T-cell (primary cell): ENCODE results near the gene MARCHF9. TPM values are rescaled to one million over a fixed set of nuclear protein-coding genes. Genes with fewer than 3 reads are reported as not detected.

ENCODE experiments used
- ATAC-seq, 4 experiments: fragments of 200-7000 bp in 3 of 4; fragments of 150-1000 bp in 1 of 4; cut with Tn5 transposase; replicated peaks in 1 of 4; 1 replicate in 3 of 4; 2 replicates in 1 of 4; pipeline ENCODE4 v1.10.0; 2021; ENCODE audit warnings: moderate library complexity in 3 of 4, mild to moderate bottlenecking in 2 of 4, moderate number of reproducible peaks in 1 of 4
- CTCF ChIA-PET, 2 donors: fragments of 300-600 bp; sonication (Branson Sonifier 250); formaldehyde crosslinking; loops; one replicate each; lab custom pipeline; 2022; ENCODE audit warnings: antibody characterized with exemption in 2 of 2; lab: Charles Lee
- POLR2A ChIA-PET, 2 donors: fragments of 300-600 bp; sonication (Branson Sonifier 250); formaldehyde crosslinking; loops; one replicate each; lab custom pipeline; 2022; ENCODE audit warnings: antibody characterized with exemption in 2 of 2; lab: Charles Lee
- DNase-seq, 35 experiments: peaks; one replicate each; pipeline versions ENCODE4 v3.0.0 to v3.0.0-alpha.2; 2013 to 2023
- H3K27ac ChIP-seq: one replicate; pipeline ENCODE4 v1.5.1; 2013; ENCODE audit warnings: low read length
- H3K27me3 ChIP-seq, 2 experiments: replicated peaks in 1 of 2; 1 replicate in 1 of 2; 2 replicates in 1 of 2; pipeline versions ENCODE4 v1.6.1 to v1.7.0; 2013; ENCODE audit warnings: low read length in 1 of 2, mixed read lengths in 1 of 2; ENCODE audit not compliant: control insufficient read depth in 2 of 2, insufficient read depth in 2 of 2; ENCODE audit errors: extremely low read depth in 1 of 2
- H3K36me3 ChIP-seq, 2 donors: 1 replicate in 1 of 2; 2 replicates in 1 of 2; pipeline versions ENCODE4 v1.6.1 to v1.7.0; 2013; ENCODE audit warnings: low read length in 1 of 2; ENCODE audit not compliant: control insufficient read depth in 2 of 2, insufficient read depth in 1 of 2; ENCODE audit errors: extremely low read depth in 1 of 2
- H3K4me1 ChIP-seq, 2 experiments: 1 replicate in 1 of 2; 2 replicates in 1 of 2; pipeline versions ENCODE4 v1.6.1 to v1.7.0; 2013; ENCODE audit warnings: low read length in 2 of 2, mixed read lengths in 1 of 2; ENCODE audit not compliant: insufficient read depth in 2 of 2, control insufficient read depth in 1 of 2; ENCODE audit errors: extremely low read depth in 1 of 2
- H3K4me3 ChIP-seq, 2 donors: 1 replicate in 1 of 2; 2 replicates in 1 of 2; pipeline versions ENCODE4 v1.5.1 to v1.7.0; 2013; ENCODE audit warnings: mild to moderate bottlenecking in 2 of 2, low read length in 1 of 2, moderate library complexity in 1 of 2; ENCODE audit not compliant: control insufficient read depth in 1 of 2; ENCODE audit errors: extremely low read depth in 1 of 2
- H3K9me3 ChIP-seq: 2 replicates; pipeline ENCODE4 v1.7.0; 2013
- H3K27ac Mint-ChIP-seq, 2 donors: one replicate each; pipeline ENCODE4 v1.8.0; 2020 to 2021; ENCODE audit warnings: mild to moderate bottlenecking in 2 of 2, mixed read lengths in 2 of 2
- H3K27me3 Mint-ChIP-seq, 2 donors: one replicate each; pipeline ENCODE4 v1.8.0; 2021 to 2022; ENCODE audit warnings: mixed read lengths in 2 of 2
- H3K36me3 Mint-ChIP-seq: one replicate; pipeline ENCODE4 v1.8.0; 2021; ENCODE audit warnings: mixed read lengths
- H3K4me1 Mint-ChIP-seq, 3 donors: one replicate each; pipeline ENCODE4 v1.8.0; 2020 to 2022; ENCODE audit warnings: mixed read lengths in 3 of 3, mild to moderate bottlenecking in 1 of 3
- H3K4me3 Mint-ChIP-seq, 3 donors: one replicate each; pipeline ENCODE4 v1.8.0; 2020 to 2022; ENCODE audit warnings: mild to moderate bottlenecking in 3 of 3, mixed read lengths in 3 of 3, moderate library complexity in 3 of 3
- H3K9me3 Mint-ChIP-seq, 3 donors: one replicate each; pipeline ENCODE4 v1.8.0; 2020 to 2022; ENCODE audit warnings: mixed read lengths in 3 of 3
- WGBS: methylation state at CpG from one replicate; pipeline ENCODE4 v1.1.5; 2013; ENCODE audit warnings: missing lambda C conversion rate; ENCODE audit not compliant: insufficient coverage; 5-methylcytosine and 5-hydroxymethylcytosine counted together
- total RNA-seq, 35 experiments: library from RNA in 6 of 35; stranded (reverse) in 6 of 35; fragments of 120-200 nt in 1 of 35; gene quantifications; one replicate each; pipeline versions ENCODE4 v1.2.1 to v1.2.4 and lab custom pipeline; 2013 to 2026

MARCHF9 gene
- total RNA-seq, 5 donors from 2014 or later (not counting 1 experiment from before 2014, with no cell fraction given) = 45.4 to 72.9 (median 71.7) TPM

DNA sequence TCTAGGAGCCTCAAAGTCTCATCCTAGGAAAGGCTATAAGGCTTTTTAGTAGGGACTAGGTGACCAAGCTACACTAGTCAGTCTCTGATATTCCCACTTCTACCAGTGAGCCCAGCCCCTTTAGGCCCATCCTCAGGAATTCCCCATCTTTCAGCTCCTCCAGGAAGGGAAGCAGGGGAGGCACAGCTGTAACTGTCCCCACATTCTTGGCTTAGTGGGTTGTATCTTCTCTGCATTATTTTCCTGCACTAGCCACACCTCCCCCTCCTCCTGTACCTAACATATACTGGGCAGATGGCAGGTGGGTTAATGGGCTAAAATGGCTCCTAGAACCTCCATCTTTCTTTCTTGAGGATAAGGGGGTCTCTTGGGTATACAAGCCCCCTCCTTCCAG is 12.4 kb downstream of the MARCHF9 start:
- Histone ChIP-seq H3K27ac (no peak overlapping the region), H3K27me3 (peaks cover 19 to 35% of the 10 kb centered on the region in 2 experiments), H3K4me3 (no peak overlapping the region), H3K36me3 (peaks cover 3 to 6% of the 10 kb centered on the region in 2 donors), H3K4me1 (peaks cover 17 to 42% of the 10 kb centered on the region in 2 experiments), H3K9me3 (no peaks in the 10 kb centered on the region)
- DNase-seq (no peak), ATAC-seq (no peak)
- CTCF ChIA-PET = interaction anchor here (0.6 to 2.3 kb wide), 4 partner anchors 10 to 131 kb away, joined by 3 to 7 read pairs (median 3); partner anchors contain the start of gene TSFM (in 1 of the 2)
- Mint-ChIP-seq H3K27ac (no peak overlapping the region), H3K4me3 (peak overlapping the region in 1 of 3 donors; percentile 86), H3K36me3 (peaks cover 7% of the 10 kb centered on the region), H3K9me3 (no peaks in the 10 kb centered on the region), H3K4me1 (peaks cover 31 to 43% (median 37%) of the 10 kb centered on the region in 3 donors), H3K27me3 (peaks cover 16 to 36% of the 10 kb centered on the region in 2 donors)
- POLR2A ChIA-PET = interaction anchor here in 1 of 2 donors (1.3 kb wide), 1 partner anchor 11 kb away, joined by 4 read pairs; no protein-coding TSS in a partner anchor

DNA sequence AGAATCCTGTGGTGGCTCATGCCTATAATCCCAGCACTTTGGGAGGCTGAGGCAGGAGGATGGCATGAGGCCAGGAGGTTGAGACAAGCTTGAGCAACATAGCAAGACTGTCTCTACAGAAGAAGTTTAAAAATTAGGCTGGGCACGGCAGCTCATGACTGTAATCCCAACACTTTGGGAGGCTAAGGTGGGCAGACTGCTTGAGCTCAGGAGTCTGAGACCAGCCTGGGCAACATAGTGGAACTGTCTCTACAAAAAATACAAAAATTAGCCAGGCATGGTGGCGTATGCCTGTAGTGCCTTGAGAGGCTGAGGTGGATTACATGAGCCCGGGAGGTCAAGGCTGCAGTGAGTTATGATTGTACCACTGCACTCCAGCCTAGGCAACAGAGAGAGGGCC is 13.0 kb downstream of the MARCHF9 start:
- no peak for DNase-seq
- Histone ChIP-seq H3K9me3 (no peaks in the 10 kb centered on the region), H3K4me3 (no peak overlapping the region), H3K27me3 (peaks cover 19 to 35% of the 10 kb centered on the region in 2 experiments), H3K36me3 (peaks cover 3 to 6% of the 10 kb centered on the region in 2 donors), H3K27ac (no peak overlapping the region), H3K4me1 (peaks cover 18 to 47% of the 10 kb centered on the region in 2 experiments)
- H3K9me3 Mint-ChIP-seq = no peaks in the 10 kb centered on the region
- no peak overlapping the region for H3K27ac Mint-ChIP-seq
- H3K4me3 Mint-ChIP-seq = no peak overlapping the region
- POLR2A ChIA-PET = interaction anchor here in 1 of 2 donors (1.3 kb wide), 1 partner anchor 11 kb away, joined by 4 read pairs; no protein-coding TSS in a partner anchor
- peaks cover 31 to 44% (median 39%) of the 10 kb centered on the region in 3 donors for H3K4me1 Mint-ChIP-seq
- H3K27me3 Mint-ChIP-seq = peaks cover 16 to 36% of the 10 kb centered on the region in 2 donors
- ATAC-seq = no peak
- peaks cover 7% of the 10 kb centered on the region for H3K36me3 Mint-ChIP-seq
- 100% methylated on average over 1 of the region's 3 CpGs for WGBS
- CTCF ChIA-PET = interaction anchor here (0.8 to 2.3 kb wide), 2 partner anchors 11 to 15 kb away, joined by 3 to 7 read pairs; partner anchors contain the start of gene TSFM (in 1 of the 2)

DNA sequence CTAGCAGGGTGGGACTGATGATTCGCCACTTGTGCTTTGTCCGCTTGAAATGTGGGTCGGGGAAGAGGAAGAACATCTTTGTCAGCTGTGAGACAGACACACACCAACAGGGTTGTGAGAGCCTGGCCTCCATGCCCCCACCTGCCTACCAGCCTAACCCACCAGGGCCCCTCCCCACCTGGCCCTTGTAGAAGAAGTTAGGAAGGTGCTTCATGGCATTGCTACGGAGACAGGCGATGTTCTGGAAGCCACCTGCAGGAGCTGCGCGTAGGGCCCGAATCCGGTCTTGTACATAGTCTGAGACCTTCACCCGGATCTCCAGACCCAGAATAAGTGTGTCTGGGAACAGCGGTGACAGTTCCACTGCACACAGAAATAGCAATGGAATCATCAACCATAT is 14.7 kb downstream of the MARCHF9 start:
- CTCF ChIA-PET = no interaction called here
- DNase-seq = no peak
- Mint-ChIP-seq H3K36me3 (peaks cover 7% of the 10 kb centered on the region), H3K27ac (no peak overlapping the region), H3K9me3 (no peaks in the 10 kb centered on the region), H3K4me3 (peak overlapping the region in 2 of 3 donors; percentile 11 to 25), H3K27me3 (peaks cover 7 to 24% of the 10 kb centered on the region in 2 donors), H3K4me1 (peaks cover 30 to 40% (median 40%) of the 10 kb centered on the region in 3 donors)
- POLR2A ChIA-PET = no interaction called here
- no peak overlapping the region for H3K4me3 ChIP-seq
- no peaks in the 10 kb centered on the region for H3K9me3 ChIP-seq
- H3K4me1 ChIP-seq = peaks cover 18 to 49% of the 10 kb centered on the region in 2 experiments
- no peak for ATAC-seq
- H3K27ac ChIP-seq = no peak overlapping the region
- H3K36me3 ChIP-seq = peaks cover 3 to 6% of the 10 kb centered on the region in 2 donors
- 100% methylated on average over 3 of the region's 11 CpGs for WGBS
- peaks cover 16 to 28% of the 10 kb centered on the region in 2 experiments for H3K27me3 ChIP-seq

DNA sequence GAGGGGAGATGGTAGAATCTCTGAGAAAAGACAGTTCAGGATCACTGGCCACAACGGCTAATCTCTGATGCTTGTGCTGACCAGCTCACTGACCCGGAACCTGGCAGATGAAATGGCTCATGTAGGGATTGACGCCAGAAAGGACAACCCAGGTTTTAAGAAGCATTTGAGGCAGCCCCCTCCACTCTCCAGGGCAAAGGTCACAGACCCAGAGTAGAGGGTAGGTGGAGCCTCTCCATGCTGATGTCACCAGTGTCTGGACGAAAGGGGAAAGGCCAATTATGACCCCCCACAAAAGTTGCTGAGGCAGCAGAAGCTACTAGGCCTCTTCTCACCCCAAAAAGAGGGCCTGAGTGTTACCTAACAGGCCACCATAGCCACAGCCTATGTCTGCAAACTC is 15.8 kb downstream of the MARCHF9 start:
- H3K9me3 Mint-ChIP-seq = no peaks in the 10 kb centered on the region
- no peak overlapping the region for H3K27ac ChIP-seq
- DNase-seq = no peak
- H3K36me3 Mint-ChIP-seq = peaks cover 10% of the 10 kb centered on the region
- peak overlapping the region; percentile 31 to 34 for H3K27ac Mint-ChIP-seq
- CTCF ChIA-PET = interaction anchor here in 1 of 2 donors (0.7 kb wide), 1 partner anchor 14 kb away, joined by 3 read pairs; no protein-coding TSS in a partner anchor
- POLR2A ChIA-PET = no interaction called here
- peak overlapping the region; percentile 25 to 95 (median 56) for H3K4me3 Mint-ChIP-seq
- peaks cover 14 to 16% of the 10 kb centered on the region in 2 experiments for H3K27me3 ChIP-seq
- peaks cover 4 to 6% of the 10 kb centered on the region in 2 donors for H3K36me3 ChIP-seq
- peaks cover 15 to 38% of the 10 kb centered on the region in 2 experiments for H3K4me1 ChIP-seq
- peaks cover 7 to 15% of the 10 kb centered on the region in 2 donors for H3K27me3 Mint-ChIP-seq
- 100% methylated on average over 2 of the region's 4 CpGs for WGBS
- peaks cover 20 to 31% (median 29%) of the 10 kb centered on the region in 3 donors for H3K4me1 Mint-ChIP-seq
- no peak for ATAC-seq
- no peaks in the 10 kb centered on the region for H3K9me3 ChIP-seq
- H3K4me3 ChIP-seq = no peak overlapping the region

DNA sequence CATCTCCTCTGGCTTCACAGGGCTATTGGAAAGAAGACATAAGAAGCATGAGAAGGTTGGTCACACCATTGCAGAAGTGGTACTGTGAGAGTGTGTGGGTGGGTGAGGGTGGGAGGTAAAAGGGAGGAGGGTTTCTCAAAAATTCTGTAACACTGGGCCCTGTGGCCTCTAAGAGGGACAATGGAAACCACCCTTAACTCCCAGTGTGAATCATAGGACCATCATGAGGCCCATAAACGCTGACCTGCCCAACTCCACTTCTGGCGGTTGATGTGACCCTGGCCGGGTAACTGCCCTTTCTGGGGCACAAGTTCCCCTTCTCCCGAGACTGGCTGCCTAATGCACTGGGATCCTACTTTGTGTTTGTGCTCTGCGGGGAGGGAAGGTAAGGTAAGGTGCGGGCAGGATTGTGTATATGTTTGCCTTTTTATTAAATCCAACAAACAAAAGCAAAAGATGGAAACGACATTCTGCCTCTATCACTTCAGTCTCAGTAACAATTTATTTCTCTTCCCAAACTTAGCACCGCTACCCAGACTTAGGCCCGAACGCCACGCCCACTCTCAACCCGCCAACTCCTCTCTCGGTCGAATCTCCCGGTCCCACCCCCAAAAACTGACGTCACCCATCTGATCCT is 16.5 kb downstream of the MARCHF9 start:
- Histone ChIP-seq H3K36me3 (peaks cover 6% of the 10 kb centered on the region in 2 donors), H3K9me3 (no peaks in the 10 kb centered on the region), H3K27ac (peak overlapping the region; percentile 61), H3K27me3 (peaks cover 10% of the 10 kb centered on the region in 2 experiments), H3K4me1 (peaks cover 12 to 32% of the 10 kb centered on the region in 2 experiments), H3K4me3 (peak overlapping the region; percentile 74 to 91)
- 11% methylated on average over 10 of the region's 16 CpGs for WGBS
- ChIA-PET CTCF (interaction anchor here (0.7 to 1.3 kb wide), 5 partner anchors 10 to 15 kb away, joined by 3 to 11 read pairs (median 4); partner anchors contain the start of gene TSFM (in 2 of the 2)), POLR2A (interaction anchor here (0.6 to 1.0 kb wide), 3 partner anchors 12 to 30 kb away, joined by 4 to 10 read pairs (median 7); no protein-coding TSS in a partner anchor)
- Mint-ChIP-seq H3K27me3 (peaks cover 4 to 10% of the 10 kb centered on the region in 2 donors), H3K4me1 (peaks cover 17 to 29% (median 27%) of the 10 kb centered on the region in 3 donors), H3K36me3 (peaks cover 13% of the 10 kb centered on the region), H3K27ac (peak overlapping the region; percentile 93 to 94), H3K9me3 (no peaks in the 10 kb centered on the region), H3K4me3 (peak overlapping the region; percentile 94 to 96 (median 95))
- peak in 33 of 35 experiments; percentile 50 to 89 (median 70) for DNase-seq
- peak; percentile 60 to 77 (median 66) for ATAC-seq

DNA sequence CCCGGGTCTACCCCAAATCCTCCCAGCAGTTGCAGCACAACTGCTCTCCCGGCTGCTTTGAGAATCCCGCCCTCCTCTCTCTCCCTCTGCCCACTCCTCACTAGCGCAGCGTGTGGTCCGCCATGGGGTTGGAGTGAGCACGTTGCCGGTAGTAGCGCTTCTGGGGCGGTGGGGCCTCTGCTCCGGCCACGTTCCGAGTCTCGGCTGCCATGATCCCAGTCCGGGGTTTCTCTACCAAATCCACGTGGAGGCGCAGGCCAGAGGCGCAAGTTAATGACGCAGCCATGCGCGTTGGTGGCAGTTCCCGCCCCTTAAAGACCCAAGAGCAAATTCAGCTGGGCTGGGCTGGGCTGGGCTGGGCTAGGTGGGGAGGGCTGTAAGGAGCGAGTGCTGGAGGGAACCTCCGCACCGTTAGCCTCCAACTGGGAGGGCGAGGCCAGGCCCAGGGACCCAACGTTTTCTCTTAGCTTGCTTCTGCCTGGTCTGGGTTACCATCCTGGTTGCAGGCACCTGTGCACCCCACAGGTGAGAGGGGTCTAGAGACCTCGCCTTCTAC is 17.0 kb downstream of the MARCHF9 start, which contains the start of gene METTL1:
TSS of gene METTL1 (minus strand) at position 233 of the 556 bp plus-strand sequence. CDS start at position 211, 22 bp downstream.
- CTCF ChIA-PET = interaction anchor here (0.7 to 1.3 kb wide), 5 partner anchors 9 to 18 kb away, joined by 3 to 11 read pairs (median 4); partner anchors contain the start of gene TSFM (in 2 of the 2)
- ATAC-seq (peak; percentile 90 to 92 (median 90)), DNase-seq (peak; percentile 74 to 93 (median 85))
- Mint-ChIP-seq H3K9me3 (no peaks in the 10 kb centered on the region), H3K27me3 (peaks cover 0 to 4% of the 10 kb centered on the region in 2 donors), H3K27ac (peak within 1 kb of the TSS; percentile 93 to 94), H3K4me3 (peak within 1 kb of the TSS; percentile 94 to 96 (median 95)), H3K36me3 (peaks cover 13% of the 10 kb centered on the region), H3K4me1 (peaks cover 11 to 23% (median 21%) of the 10 kb centered on the region in 3 donors)
- Histone ChIP-seq H3K4me1 (peaks cover 9 to 26% of the 10 kb centered on the region in 2 experiments), H3K36me3 (peaks cover 6% of the 10 kb centered on the region in 2 donors), H3K27me3 (peaks cover 4% of the 10 kb centered on the region in 2 experiments), H3K4me3 (peak within 1 kb of the TSS; percentile 74 to 91), H3K27ac (peak within 1 kb of the TSS; percentile 61), H3K9me3 (no peaks in the 10 kb centered on the region)
- WGBS = under 1% methylated on average over 23 of the region's 28 CpGs
- POLR2A ChIA-PET = interaction anchor here (0.6 to 1.0 kb wide), 4 partner anchors 11 to 30 kb away, joined by 3 to 10 read pairs (median 6); no protein-coding TSS in a partner anchor
